ENCODE data around the gene PCBP3. TPM values are rescaled to one million over a fixed set of nuclear protein-coding genes. Genes with fewer than 3 reads are reported as not detected.

PCBP3 gene
- total and polyA plus RNA-seq, 2 of the 13 experiments (the other 11 are each of a cell fraction or from before 2014, with no cell fraction given) = not detected

- no peak overlapping the region for H3K27ac ChIP-seq (ENCODE audit: extremely low read length, insufficient read depth, low read length)
- H3K36me3 ChIP-seq (replicated peaks in 1 of 2; ENCODE audit: control insufficient read depth in 1 of 2, insufficient read depth in 2 of 2, low read length in 2 of 2) = no peaks in the 10 kb centered on the region
- 12% methylated on average over 6 of the region's 6 CpGs for WGBS (ENCODE audit: low lambda C conversion rate)
- no peaks in the 10 kb centered on the region for H4K20me1 ChIP-seq (ENCODE audit: insufficient read depth, low read length)
- TF ChIP-seq, protein P1, sequence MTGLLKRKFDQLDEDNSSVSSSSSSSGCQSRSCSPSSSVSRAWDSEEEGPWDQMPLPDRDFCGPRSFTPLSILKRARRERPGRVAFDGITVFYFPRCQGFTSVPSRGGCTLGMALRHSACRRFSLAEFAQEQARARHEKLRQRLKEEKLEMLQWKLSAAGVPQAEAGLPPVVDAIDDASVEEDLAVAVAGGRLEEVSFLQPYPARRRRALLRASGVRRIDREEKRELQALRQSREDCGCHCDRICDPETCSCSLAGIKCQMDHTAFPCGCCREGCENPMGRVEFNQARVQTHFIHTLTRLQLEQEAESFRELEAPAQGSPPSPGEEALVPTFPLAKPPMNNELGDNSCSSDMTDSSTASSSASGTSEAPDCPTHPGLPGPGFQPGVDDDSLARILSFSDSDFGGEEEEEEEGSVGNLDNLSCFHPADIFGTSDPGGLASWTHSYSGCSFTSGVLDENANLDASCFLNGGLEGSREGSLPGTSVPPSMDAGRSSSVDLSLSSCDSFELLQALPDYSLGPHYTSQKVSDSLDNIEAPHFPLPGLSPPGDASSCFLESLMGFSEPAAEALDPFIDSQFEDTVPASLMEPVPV (CRISPR knock-in tag; IDR thresholded peaks at IDR 0.05) = no peak
- TF ChIP-seq HNRNPUL1 (IDR thresholded peaks at IDR 0.05; ENCODE audit: low read depth, low read length) (0 out of 2 replicates have a peak, but pooled peaks have one; percentile 48), HNF1A (IDR thresholded peaks at IDR 0.05; ENCODE audit: low read depth) (peak; percentile 70), HNF1A (CRISPR knock-in tag; IDR thresholded peaks at IDR 0.05; ENCODE audit: borderline replicate concordance) (no peak)
- FAIRE-seq (no peak), ATAC-seq (peak; percentile 53; the same call in 1 of the 3 replicates), DNase-seq (ENCODE audit: low spot score) (no peak)
- in situ Hi-C loops (cut with HindIII; ENCODE audit: extremely low pct_ligation_motif_present, low pct_unique_long_range_greater_than_20kb) = no loop called here
- peaks cover 17% of the 10 kb centered on the region for H3K4me1 ChIP-seq (ENCODE audit: insufficient read depth, low read length)
- no peaks in the 10 kb centered on the region for H3K9me3 ChIP-seq (ENCODE audit: low read length)
- no TSS peak for BruUV-seq (replicated peaks)
- no peak overlapping the region for H3K9ac ChIP-seq (ENCODE audit: insufficient read depth, low read depth, low read length)
- intact Hi-C loops (cut with micrococcal nuclease; ENCODE audit: unreplicated experiment) = no loop called here
- ChIA-PET CTCF (ENCODE audit: low intra/inter-chr PET ratio, low total read pairs) (no interaction called here), POLR2A (no interaction called here)
- no peak overlapping the region for H3K4me2 ChIP-seq (ENCODE audit: low read depth, low read length)
- no peak overlapping the region for H2AFZ ChIP-seq (ENCODE audit: low read length)
- peaks cover 3 to 38% of the 10 kb centered on the region in 2 experiments; a peak in 3 of 5 replicates for H3K27me3 ChIP-seq (ENCODE audit: control insufficient read depth in 1 of 2, insufficient read depth in 2 of 2, low read length in 2 of 2)
- no peak overlapping the region for H3K4me3 ChIP-seq (replicated peaks in 1 of 3; ENCODE audit: insufficient read depth in 1 of 3, low read depth in 2 of 3, low read length in 3 of 3)
- H3K79me2 ChIP-seq (ENCODE audit: insufficient read depth, low read length) = no peaks in the 10 kb centered on the region
Observed at GRCh38 chr21:45794027-45794426, 150.5 kb downstream of the PCBP3 start.

Data from HepG2 (cell line).